Mesendoderm (in vitro differentiated cells): ENCODE data around the gene KCNAB2.

ENCODE experiments used
- DNase-seq: peaks from one replicate; pipeline ENCODE4 v3.0.0; 2013
- H2AK5ac ChIP-seq: 2 replicates; pipeline ENCODE4 v1.6.1; 2013; ENCODE audit warnings: low read length, inconsistent platforms
- H2BK120ac ChIP-seq: 2 replicates; pipeline ENCODE4 v1.6.1; 2013; ENCODE audit warnings: low read depth, mild to moderate bottlenecking, low read length, moderate library complexity, mixed read lengths
- H2BK15ac ChIP-seq: replicated peaks from 2 replicates; pipeline ENCODE4 v1.6.1; 2013; ENCODE audit warnings: low read depth, mild to moderate bottlenecking, moderate library complexity
- H2BK5ac ChIP-seq: 2 replicates; pipeline ENCODE4 v1.6.1; 2013; ENCODE audit warnings: low read length, inconsistent platforms
- H3K18ac ChIP-seq: 2 replicates; pipeline ENCODE4 v1.6.1; 2013; ENCODE audit warnings: mild to moderate bottlenecking, low read length, mixed read lengths
- H3K23ac ChIP-seq: one replicate; pipeline ENCODE4 v1.6.1; 2013; ENCODE audit warnings: low read length
- H3K27ac ChIP-seq: 2 replicates; pipeline ENCODE4 v1.5.1; 2013; ENCODE audit warnings: low read depth, mild to moderate bottlenecking, inconsistent platforms, low read length, moderate library complexity
- H3K27me3 ChIP-seq: 2 replicates; pipeline ENCODE4 v1.6.1; 2013; ENCODE audit warnings: low read length, control low read depth, mild to moderate bottlenecking, inconsistent platforms; ENCODE audit not compliant: insufficient read depth, poor library complexity
- H3K36me3 ChIP-seq: 2 replicates; pipeline ENCODE4 v1.6.1; 2013; ENCODE audit warnings: low read length, inconsistent platforms; ENCODE audit not compliant: control insufficient read depth, insufficient read depth
- H3K4ac ChIP-seq: one replicate; pipeline ENCODE4 v1.6.1; 2013; ENCODE audit warnings: low read depth, mild to moderate bottlenecking, low read length, moderate library complexity
- H3K4me1 ChIP-seq: 2 replicates; pipeline ENCODE4 v1.6.1; 2013; ENCODE audit warnings: low read depth, low read length, inconsistent platforms; ENCODE audit not compliant: control insufficient read depth
- H3K4me2 ChIP-seq: 2 replicates; pipeline ENCODE4 v1.6.1; 2013; ENCODE audit warnings: low read length
- H3K4me3 ChIP-seq: 2 replicates; pipeline ENCODE4 v1.5.1; 2013; ENCODE audit warnings: mild to moderate bottlenecking, low read length
- H3K56ac ChIP-seq: one replicate; pipeline ENCODE4 v1.6.1; 2013; ENCODE audit warnings: low read length
- H3K79me1 ChIP-seq: 2 replicates; pipeline ENCODE4 v1.6.1; 2013; ENCODE audit warnings: low read length, inconsistent platforms
- H3K79me2 ChIP-seq: 2 replicates; pipeline ENCODE4 v1.6.1; 2013; ENCODE audit warnings: mild to moderate bottlenecking, low read length; ENCODE audit not compliant: control insufficient read depth, insufficient read depth
- H3K9ac ChIP-seq: 2 replicates; pipeline ENCODE4 v1.6.1; 2013; ENCODE audit warnings: low read length, inconsistent platforms
- H4K5ac ChIP-seq: one replicate; pipeline ENCODE4 v1.6.1; 2013; ENCODE audit warnings: low read length
- H4K8ac ChIP-seq: one replicate; pipeline ENCODE4 v1.6.1; 2013; ENCODE audit warnings: low read depth, mild to moderate bottlenecking, control low read depth, low read length, moderate library complexity
- WGBS: extraction: QIAGEN DNeasy Blood & Tissue Kit; methylation state at CpG from one replicate; pipeline ENCODE4 v1.1.7; 2013; ENCODE audit warnings: low lambda C conversion rate, missing lambda C conversion rate; ENCODE audit not compliant: insufficient coverage; ENCODE audit errors: extremely low coverage; 5-methylcytosine and 5-hydroxymethylcytosine counted together

Gene KCNAB2

DNA sequence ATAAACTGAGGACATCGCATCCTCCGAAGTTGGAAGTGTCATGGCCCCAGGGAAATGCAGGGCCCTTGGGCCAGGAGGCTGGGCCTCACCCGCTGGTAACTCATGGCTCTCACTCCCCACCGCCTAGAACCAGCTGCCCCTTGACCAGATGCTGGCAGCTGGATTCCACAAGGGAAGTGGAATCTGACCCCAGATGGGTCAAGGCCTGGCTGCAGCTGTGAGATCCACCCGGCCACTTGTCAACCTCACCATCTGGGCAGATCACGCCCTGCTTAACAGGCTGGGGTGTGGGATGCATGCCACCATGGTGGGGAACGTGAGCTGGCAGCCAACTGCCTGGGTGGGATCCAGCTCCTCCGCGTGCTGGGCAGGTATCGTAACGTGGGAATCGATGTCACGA, 25.5 kb downstream of the KCNAB2 start:
- no peaks in the 10 kb centered on the region for H3K4me1 ChIP-seq
- no peak overlapping the region for H3K4me2 ChIP-seq
- no CpG with 5 or more reads among the region's 13 CpGs for WGBS
- H3K4ac ChIP-seq: no peak overlapping the region
- H4K8ac ChIP-seq: no peak overlapping the region
- no peaks in the 10 kb centered on the region for H3K79me2 ChIP-seq
- no peaks in the 10 kb centered on the region for H3K27me3 ChIP-seq
- H3K18ac ChIP-seq: no peak overlapping the region
- H2BK5ac ChIP-seq: no peak overlapping the region
- H3K4me3 ChIP-seq: no peak overlapping the region
- H3K9ac ChIP-seq: no peak overlapping the region
- H4K5ac ChIP-seq: no peak overlapping the region
- no peaks in the 10 kb centered on the region for H3K79me1 ChIP-seq
- no peak overlapping the region for H3K23ac ChIP-seq
- no peak overlapping the region for H2BK15ac ChIP-seq
- H3K27ac ChIP-seq: no peak overlapping the region
- no peak overlapping the region for H2AK5ac ChIP-seq
- no peak overlapping the region for H2BK120ac ChIP-seq
- H3K56ac ChIP-seq: no peak overlapping the region
- H3K36me3 ChIP-seq: no peaks in the 10 kb centered on the region
- no peak for DNase-seq

DNA sequence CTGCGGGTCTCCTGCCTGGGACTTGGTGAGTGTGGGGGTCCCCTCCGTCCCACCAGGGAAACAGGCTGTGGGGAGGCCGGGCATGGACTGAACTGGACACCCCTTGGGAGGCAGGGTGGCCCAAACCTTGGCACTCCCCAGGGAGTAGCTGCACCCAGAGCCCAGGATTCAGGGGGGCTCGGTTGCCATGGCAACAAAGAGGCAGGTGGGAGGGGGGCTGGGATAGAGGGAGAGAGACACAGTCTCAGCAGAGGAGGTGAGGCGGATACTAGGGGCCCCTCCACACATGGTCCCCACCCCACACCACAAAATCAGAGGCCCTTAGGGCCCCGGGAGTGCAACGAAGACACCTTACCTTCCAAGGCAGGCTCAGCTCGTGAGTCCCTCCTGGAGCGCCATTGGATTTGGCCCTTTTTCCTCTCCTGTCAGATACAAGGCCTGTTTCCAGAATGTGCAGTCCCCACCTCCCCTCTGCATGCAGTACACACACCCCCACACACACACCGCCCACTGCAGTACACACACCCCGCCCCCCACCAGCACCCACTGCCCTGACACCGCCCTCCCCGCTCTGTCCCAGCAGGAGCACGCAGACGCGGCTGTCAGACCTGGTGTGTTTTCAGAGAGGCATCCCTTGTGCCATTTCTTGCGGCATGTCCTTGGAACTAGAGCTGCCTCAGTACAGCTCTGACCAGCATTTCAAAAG, 27.2 kb downstream of the KCNAB2 start:
- no peak overlapping the region for H3K4me3 ChIP-seq
- no peak overlapping the region for H3K4ac ChIP-seq
- no peak overlapping the region for H2BK120ac ChIP-seq
- H3K36me3 ChIP-seq: no peaks in the 10 kb centered on the region
- H3K4me2 ChIP-seq: no peak overlapping the region
- no peak overlapping the region for H3K18ac ChIP-seq
- DNase-seq: no peak
- H3K79me2 ChIP-seq: no peaks in the 10 kb centered on the region
- H2BK5ac ChIP-seq: no peak overlapping the region
- H3K4me1 ChIP-seq: no peaks in the 10 kb centered on the region
- H2BK15ac ChIP-seq: no peak overlapping the region
- no peak overlapping the region for H3K56ac ChIP-seq
- no peak overlapping the region for H3K9ac ChIP-seq
- no peaks in the 10 kb centered on the region for H3K27me3 ChIP-seq
- H4K8ac ChIP-seq: no peak overlapping the region
- no peaks in the 10 kb centered on the region for H3K79me1 ChIP-seq
- no peak overlapping the region for H3K23ac ChIP-seq
- no peak overlapping the region for H3K27ac ChIP-seq
- no peak overlapping the region for H2AK5ac ChIP-seq
- no peak overlapping the region for H4K5ac ChIP-seq
- WGBS: no CpG with 5 or more reads among the region's 17 CpGs

DNA sequence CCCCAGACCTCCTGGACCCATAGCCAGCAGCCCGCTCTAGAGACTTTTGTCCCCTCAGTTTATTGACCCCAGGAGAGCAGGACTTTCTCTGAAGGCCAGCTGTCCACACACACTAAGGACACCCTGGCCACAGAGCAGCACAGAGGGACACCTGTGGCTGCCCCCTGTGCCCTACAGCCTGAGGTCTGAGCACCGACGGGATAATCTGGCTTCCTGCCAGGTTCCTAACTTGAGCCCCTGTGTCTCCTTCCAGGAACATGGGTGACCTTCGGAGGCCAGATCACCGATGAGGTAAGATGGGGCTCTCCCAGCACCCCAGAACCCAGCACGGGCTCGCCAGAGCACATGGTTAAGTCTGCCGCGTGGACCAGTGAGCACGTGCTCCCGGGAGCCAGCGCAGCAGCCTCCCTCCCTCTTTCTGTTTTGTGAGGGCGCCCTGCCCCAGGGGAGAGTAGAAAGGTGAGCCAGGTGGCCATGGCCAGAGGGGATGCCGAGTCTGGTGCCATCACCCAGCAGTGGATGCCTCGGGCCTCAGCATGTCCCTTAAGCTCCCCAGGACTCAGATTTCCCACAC, 27.9 kb downstream of the KCNAB2 start:
- no CpG with 5 or more reads among the region's 15 CpGs for WGBS
- no peak overlapping the region for H3K4me3 ChIP-seq
- no peaks in the 10 kb centered on the region for H3K27me3 ChIP-seq

DNA sequence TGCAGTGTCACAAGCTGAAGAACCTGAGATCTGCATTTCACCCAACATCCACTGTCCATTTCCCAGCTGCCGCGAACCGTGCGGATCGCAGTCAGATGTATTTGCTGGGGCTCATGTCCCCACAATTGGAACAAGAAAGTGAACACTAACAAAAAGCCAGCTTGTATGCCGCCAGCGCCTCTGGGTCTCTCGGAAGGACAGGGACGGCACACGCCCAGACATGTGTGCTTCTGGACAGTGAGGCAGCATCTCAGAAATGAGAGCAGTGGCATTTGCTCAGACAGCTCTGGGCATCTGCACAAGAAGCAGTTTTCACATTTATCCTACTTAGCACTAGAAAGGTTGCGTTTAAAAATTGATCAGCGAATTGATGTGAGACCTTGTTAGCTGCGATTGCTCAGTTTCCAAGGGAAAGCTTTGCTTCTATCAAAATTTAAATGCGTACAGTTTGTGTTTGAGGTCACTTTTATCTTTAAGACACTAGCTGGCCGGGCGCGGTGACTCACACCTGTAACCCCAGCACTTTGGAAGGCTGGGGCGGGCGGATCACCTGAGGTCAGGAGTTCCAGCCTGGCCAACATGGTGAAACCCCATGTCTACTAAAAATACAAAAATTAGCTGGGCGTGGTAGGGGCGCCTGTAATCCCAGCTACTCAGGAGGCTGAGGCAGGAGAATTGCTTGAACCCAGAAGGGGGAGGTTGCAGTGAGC, 28.7 kb downstream of the KCNAB2 start:
- no peak overlapping the region for H2BK5ac ChIP-seq
- H2BK15ac ChIP-seq: no peak overlapping the region
- H3K27me3 ChIP-seq: no peaks in the 10 kb centered on the region
- no peak overlapping the region for H4K8ac ChIP-seq
- WGBS: no CpG with 5 or more reads among the region's 21 CpGs
- no peak overlapping the region for H3K4me3 ChIP-seq
- H3K27ac ChIP-seq: no peak overlapping the region
- H3K4me1 ChIP-seq: no peaks in the 10 kb centered on the region
- H3K79me2 ChIP-seq: no peaks in the 10 kb centered on the region
- no peaks in the 10 kb centered on the region for H3K36me3 ChIP-seq
- no peak overlapping the region for H3K56ac ChIP-seq
- H3K79me1 ChIP-seq: no peaks in the 10 kb centered on the region
- H3K4ac ChIP-seq: no peak overlapping the region
- no peak overlapping the region for H3K23ac ChIP-seq
- no peak overlapping the region for H3K18ac ChIP-seq
- no peak for DNase-seq
- H2AK5ac ChIP-seq: no peak overlapping the region
- H3K4me2 ChIP-seq: no peak overlapping the region
- H4K5ac ChIP-seq: no peak overlapping the region
- H2BK120ac ChIP-seq: no peak overlapping the region
- H3K9ac ChIP-seq: no peak overlapping the region

More for the DNA sequence above, 27.9 kb downstream of the KCNAB2 start:
- Histone ChIP-seq H3K4me1 (no peaks in the 10 kb centered on the region), H2BK5ac (no peak overlapping the region), H3K27ac (no peak overlapping the region), H3K56ac (no peak overlapping the region), H3K79me1 (no peaks in the 10 kb centered on the region), H4K5ac (no peak overlapping the region), H3K23ac (no peak overlapping the region), H3K36me3 (no peaks in the 10 kb centered on the region), H4K8ac (no peak overlapping the region), H3K18ac (no peak overlapping the region), H2BK15ac (no peak overlapping the region), H3K79me2 (no peaks in the 10 kb centered on the region), H3K4ac (no peak overlapping the region), H3K9ac (no peak overlapping the region), H2AK5ac (no peak overlapping the region), H3K4me2 (no peak overlapping the region), H2BK120ac (no peak overlapping the region)
- DNase-seq: no peak

- no peaks in the 10 kb centered on the region for H3K4me1 ChIP-seq
Observed at GRCh38 chr1:6075748-6076147, 30.1 kb downstream of the KCNAB2 start.

More at GRCh38 chr1:6075748-6076147, 30.1 kb downstream of the KCNAB2 start:
- Histone ChIP-seq H3K36me3 (no peaks in the 10 kb centered on the region), H3K79me1 (no peaks in the 10 kb centered on the region), H3K23ac (no peak overlapping the region), H4K5ac (no peak overlapping the region), H3K27ac (no peak overlapping the region), H3K4ac (no peak overlapping the region), H3K18ac (no peak overlapping the region), H2AK5ac (no peak overlapping the region), H3K56ac (no peak overlapping the region), H2BK120ac (no peak overlapping the region), H2BK15ac (no peak overlapping the region), H3K4me3 (no peak overlapping the region), H3K27me3 (no peaks in the 10 kb centered on the region), H2BK5ac (no peak overlapping the region), H3K79me2 (no peaks in the 10 kb centered on the region), H3K4me2 (no peak overlapping the region), H3K9ac (no peak overlapping the region), H4K8ac (no peak overlapping the region)
- DNase-seq: peak; percentile 21
- no CpG with 5 or more reads among the region's 3 CpGs for WGBS
